Ishikawa (cell line): ENCODE data around the gene ZNF341.

Experiments used
- CEBPB ChIP-seq: IDR thresholded peaks from 2 replicates; pipeline ENCODE4 v1.6.1; 2012
- CREB1 ChIP-seq: IDR thresholded peaks from 2 replicates; pipeline ENCODE4 v1.6.1; 2012; ENCODE audit warnings: low read depth
- EP300 ChIP-seq: IDR thresholded peaks from 2 replicates; pipeline ENCODE4 v1.6.1; 2012; ENCODE audit warnings: borderline replicate concordance
- FOXM1 ChIP-seq: IDR thresholded peaks from 2 replicates; pipeline ENCODE4 v1.6.1; 2012; ENCODE audit warnings: low read depth, borderline replicate concordance
- NFIC ChIP-seq: IDR thresholded peaks from 2 replicates; pipeline ENCODE4 v1.6.1; 2012
- RAD21 ChIP-seq: IDR thresholded peaks from 2 replicates; pipeline ENCODE4 v1.6.1; 2012; ENCODE audit warnings: low read depth
- TAF1 ChIP-seq: IDR thresholded peaks from 2 replicates; pipeline ENCODE4 v1.6.1; 2012; ENCODE audit warnings: low read depth, mild to moderate bottlenecking
- TCF12 ChIP-seq: IDR thresholded peaks from 2 replicates; pipeline ENCODE4 v1.6.1; 2012; ENCODE audit warnings: low read depth
- TEAD4 ChIP-seq: IDR thresholded peaks from 2 replicates; pipeline ENCODE4 v1.6.1; 2012
- TF ChIP-seq, protein P1 (sequence below): IDR thresholded peaks from 2 replicates; pipeline ENCODE4 v1.6.1; 2012
- TF ChIP-seq, protein P2 (sequence below): IDR thresholded peaks from 2 replicates; pipeline ENCODE4 v1.6.1; 2012; ENCODE audit warnings: low read depth, mild to moderate bottlenecking
- TF ChIP-seq, protein P3 (sequence below): IDR thresholded peaks from 2 replicates; pipeline ENCODE4 v1.6.1; 2012

DNA sequence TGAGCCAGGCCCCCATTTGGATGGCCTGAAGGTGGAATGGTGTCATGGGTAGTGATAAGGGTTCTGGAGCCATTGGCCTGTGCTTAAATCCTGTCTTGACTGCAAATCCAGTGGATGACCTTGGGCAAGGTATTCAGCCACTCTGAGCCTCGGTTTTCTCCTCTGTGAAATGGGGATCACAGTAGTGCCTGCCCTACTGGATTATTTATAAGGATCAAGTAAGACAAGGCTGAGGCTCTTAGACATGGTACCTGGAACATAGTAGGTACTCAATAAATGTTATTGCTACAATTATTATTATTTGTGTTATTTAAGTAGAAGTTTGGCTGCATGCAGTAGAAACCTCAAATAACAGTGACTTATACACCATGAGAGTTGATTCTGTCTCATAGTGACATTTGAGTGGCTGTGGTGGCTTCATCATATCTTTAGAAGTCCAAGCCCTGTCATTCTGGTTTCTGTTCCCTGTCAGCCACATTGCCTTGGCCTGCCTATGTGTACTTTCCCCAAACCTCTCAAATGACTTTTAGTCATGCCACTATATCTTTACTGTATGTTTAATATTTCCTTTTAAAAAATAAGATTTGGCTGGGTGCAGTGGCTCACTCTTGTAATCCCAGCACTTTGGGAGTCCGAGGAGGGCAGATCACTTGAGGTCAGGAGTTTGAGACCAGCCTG, 41.8 kb downstream of the ZNF341 start:
- TF ChIP-seq EP300 = no peak
- no peak for TF ChIP-seq CEBPB
- TF ChIP-seq, protein P1, sequence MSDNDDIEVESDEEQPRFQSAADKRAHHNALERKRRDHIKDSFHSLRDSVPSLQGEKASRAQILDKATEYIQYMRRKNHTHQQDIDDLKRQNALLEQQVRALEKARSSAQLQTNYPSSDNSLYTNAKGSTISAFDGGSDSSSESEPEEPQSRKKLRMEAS = no peak
- TF ChIP-seq, protein P2, sequence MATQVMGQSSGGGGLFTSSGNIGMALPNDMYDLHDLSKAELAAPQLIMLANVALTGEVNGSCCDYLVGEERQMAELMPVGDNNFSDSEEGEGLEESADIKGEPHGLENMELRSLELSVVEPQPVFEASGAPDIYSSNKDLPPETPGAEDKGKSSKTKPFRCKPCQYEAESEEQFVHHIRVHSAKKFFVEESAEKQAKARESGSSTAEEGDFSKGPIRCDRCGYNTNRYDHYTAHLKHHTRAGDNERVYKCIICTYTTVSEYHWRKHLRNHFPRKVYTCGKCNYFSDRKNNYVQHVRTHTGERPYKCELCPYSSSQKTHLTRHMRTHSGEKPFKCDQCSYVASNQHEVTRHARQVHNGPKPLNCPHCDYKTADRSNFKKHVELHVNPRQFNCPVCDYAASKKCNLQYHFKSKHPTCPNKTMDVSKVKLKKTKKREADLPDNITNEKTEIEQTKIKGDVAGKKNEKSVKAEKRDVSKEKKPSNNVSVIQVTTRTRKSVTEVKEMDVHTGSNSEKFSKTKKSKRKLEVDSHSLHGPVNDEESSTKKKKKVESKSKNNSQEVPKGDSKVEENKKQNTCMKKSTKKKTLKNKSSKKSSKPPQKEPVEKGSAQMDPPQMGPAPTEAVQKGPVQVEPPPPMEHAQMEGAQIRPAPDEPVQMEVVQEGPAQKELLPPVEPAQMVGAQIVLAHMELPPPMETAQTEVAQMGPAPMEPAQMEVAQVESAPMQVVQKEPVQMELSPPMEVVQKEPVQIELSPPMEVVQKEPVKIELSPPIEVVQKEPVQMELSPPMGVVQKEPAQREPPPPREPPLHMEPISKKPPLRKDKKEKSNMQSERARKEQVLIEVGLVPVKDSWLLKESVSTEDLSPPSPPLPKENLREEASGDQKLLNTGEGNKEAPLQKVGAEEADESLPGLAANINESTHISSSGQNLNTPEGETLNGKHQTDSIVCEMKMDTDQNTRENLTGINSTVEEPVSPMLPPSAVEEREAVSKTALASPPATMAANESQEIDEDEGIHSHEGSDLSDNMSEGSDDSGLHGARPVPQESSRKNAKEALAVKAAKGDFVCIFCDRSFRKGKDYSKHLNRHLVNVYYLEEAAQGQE = no peak
- TF ChIP-seq TAF1 = no peak
- TF ChIP-seq CREB1 = no peak
- TF ChIP-seq NFIC = no peak
- TF ChIP-seq TEAD4 = no peak
- no peak for TF ChIP-seq FOXM1
- TF ChIP-seq RAD21 = no peak
- TF ChIP-seq, protein P3, sequence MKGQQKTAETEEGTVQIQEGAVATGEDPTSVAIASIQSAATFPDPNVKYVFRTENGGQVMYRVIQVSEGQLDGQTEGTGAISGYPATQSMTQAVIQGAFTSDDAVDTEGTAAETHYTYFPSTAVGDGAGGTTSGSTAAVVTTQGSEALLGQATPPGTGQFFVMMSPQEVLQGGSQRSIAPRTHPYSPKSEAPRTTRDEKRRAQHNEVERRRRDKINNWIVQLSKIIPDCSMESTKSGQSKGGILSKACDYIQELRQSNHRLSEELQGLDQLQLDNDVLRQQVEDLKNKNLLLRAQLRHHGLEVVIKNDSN = no peak
- no peak for TF ChIP-seq TCF12
